ENCODE data around the gene LRMDA. TPM values are rescaled to one million over a fixed set of nuclear protein-coding genes. Genes with fewer than 3 reads are reported as not detected.

LRMDA gene
- total and polyA plus RNA-seq, 2 donors (not counting 3 experiments of a cell fraction or from before 2014, with no cell fraction given) = 9.7 to 18.0 TPM

DNA sequence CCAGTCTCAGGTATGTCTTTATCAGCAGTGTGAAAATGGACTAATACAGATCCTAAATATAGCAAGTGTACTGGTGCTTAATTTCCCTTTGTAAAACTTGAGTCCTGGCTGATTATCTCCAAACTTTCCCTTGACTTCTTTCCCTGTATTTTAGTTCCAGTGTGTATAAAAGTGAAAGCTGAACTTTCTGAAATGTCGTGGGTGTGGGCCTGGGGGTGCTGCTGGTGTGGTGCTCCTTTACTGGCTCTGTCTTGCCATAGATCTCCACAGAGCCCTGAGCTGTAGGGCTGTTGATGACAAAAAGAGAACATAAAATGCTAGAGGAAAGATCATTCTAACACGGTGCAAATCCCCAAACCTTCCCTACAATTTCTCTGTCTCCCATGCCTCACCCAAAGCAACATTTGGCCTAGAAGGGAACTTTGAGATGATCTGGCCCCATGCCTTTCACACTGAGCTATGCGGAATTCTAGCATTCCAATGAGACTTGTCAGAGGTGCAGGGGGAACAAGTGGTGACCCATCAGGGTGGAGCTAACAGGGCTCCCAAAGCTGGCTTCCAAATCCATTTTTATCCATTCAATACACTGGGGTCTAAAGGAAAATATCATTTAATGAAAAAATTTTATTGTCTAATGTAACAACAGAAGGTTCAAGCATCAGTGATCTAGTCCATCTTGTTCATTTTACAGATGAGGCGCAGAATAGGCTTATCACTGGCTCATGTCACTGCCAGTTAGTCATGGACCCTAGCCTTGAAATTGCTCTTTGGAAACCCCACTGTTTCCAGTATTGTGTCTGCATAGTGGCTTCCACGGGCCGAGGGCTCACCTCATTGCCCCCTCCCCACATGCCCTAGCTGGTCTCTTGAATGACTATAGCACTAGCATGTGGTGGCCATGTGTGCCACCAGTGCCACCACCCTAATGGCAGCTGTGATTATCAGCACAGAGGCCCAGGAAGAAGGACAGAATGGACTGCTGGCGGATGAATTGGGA lies 1000.9 kb downstream of the LRMDA start:
- Histone ChIP-seq H3K4me3 (replicated peaks in 1 of 3; ENCODE audit: insufficient read depth in 1 of 3, low read depth in 1 of 3, low read length in 3 of 3) (no peak overlapping the region), H4K20me1 (replicated peaks; ENCODE audit: control insufficient read depth, extremely low read depth, insufficient read depth, low read length) (no peaks in the 10 kb centered on the region), H3K9ac (replicated peaks; ENCODE audit: extremely low read depth, insufficient read depth, low read length) (no peak overlapping the region), H3K27me3 (ENCODE audit: control insufficient read depth in 2 of 2, insufficient read depth in 2 of 2, low read length in 2 of 2) (no peaks in the 10 kb centered on the region), H3K4me2 (ENCODE audit: insufficient read depth, low read length) (no peak overlapping the region), H3K9me1 (replicated peaks; ENCODE audit: control insufficient read depth, extremely low read depth, insufficient read depth, low read length) (no peaks in the 10 kb centered on the region), H3K9me3 (replicated peaks; ENCODE audit: control insufficient read depth, insufficient read depth, low read length) (no peaks in the 10 kb centered on the region), H3K36me3 (ENCODE audit: control insufficient read depth in 2 of 2, extremely low read depth in 1 of 2, insufficient read depth in 2 of 2, low read length in 2 of 2) (no peaks in the 10 kb centered on the region), H3K27ac (ENCODE audit: insufficient read depth, low read depth, low read length) (no peak overlapping the region), H2AFZ (ENCODE audit: low read depth, low read length) (no peak overlapping the region), H3K79me2 (ENCODE audit: control insufficient read depth, insufficient read depth, low read length) (no peaks in the 10 kb centered on the region), H3K4me1 (ENCODE audit: control insufficient read depth, extremely low read depth, insufficient read depth, low read length) (no peaks in the 10 kb centered on the region)
- ChIA-PET CTCF (no interaction called here), POLR2A (no interaction called here)
- intact Hi-C loops (cut with micrococcal nuclease) (no loop called here), dilution Hi-C loops (cut with MboI; ENCODE audit: extremely low pct_ligation_motif_present, low sequenced_read_pairs) (no loop called here)
- DNase-seq (ENCODE audit: low read depth, low spot score) (no peak), FAIRE-seq (no peak)
- BruUV-seq (replicated peaks) = no TSS peak
- TF ChIP-seq, protein P1, sequence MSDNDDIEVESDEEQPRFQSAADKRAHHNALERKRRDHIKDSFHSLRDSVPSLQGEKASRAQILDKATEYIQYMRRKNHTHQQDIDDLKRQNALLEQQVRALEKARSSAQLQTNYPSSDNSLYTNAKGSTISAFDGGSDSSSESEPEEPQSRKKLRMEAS (IDR thresholded peaks at IDR 0.05; ENCODE audit: insufficient read depth, insufficient read length) = no peak
- TF ChIP-seq, protein P2, sequence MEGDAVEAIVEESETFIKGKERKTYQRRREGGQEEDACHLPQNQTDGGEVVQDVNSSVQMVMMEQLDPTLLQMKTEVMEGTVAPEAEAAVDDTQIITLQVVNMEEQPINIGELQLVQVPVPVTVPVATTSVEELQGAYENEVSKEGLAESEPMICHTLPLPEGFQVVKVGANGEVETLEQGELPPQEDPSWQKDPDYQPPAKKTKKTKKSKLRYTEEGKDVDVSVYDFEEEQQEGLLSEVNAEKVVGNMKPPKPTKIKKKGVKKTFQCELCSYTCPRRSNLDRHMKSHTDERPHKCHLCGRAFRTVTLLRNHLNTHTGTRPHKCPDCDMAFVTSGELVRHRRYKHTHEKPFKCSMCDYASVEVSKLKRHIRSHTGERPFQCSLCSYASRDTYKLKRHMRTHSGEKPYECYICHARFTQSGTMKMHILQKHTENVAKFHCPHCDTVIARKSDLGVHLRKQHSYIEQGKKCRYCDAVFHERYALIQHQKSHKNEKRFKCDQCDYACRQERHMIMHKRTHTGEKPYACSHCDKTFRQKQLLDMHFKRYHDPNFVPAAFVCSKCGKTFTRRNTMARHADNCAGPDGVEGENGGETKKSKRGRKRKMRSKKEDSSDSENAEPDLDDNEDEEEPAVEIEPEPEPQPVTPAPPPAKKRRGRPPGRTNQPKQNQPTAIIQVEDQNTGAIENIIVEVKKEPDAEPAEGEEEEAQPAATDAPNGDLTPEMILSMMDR (IDR thresholded peaks at IDR 0.05; ENCODE audit: extremely low read depth in 1 of 2, insufficient read depth in 1 of 2, low read depth in 1 of 2, low read length in 2 of 2) = no peak
- TF ChIP-seq MYC (IDR thresholded peaks at IDR 0.05; ENCODE audit: low read depth, low read length) (no peak), GATA2 (IDR thresholded peaks at IDR 0.05; ENCODE audit: insufficient read depth, insufficient read length, low read depth, low read length) (no peak), EZH2 (IDR thresholded peaks at IDR 0.05; ENCODE audit: borderline replicate concordance, low read depth, low read length, severe bottlenecking) (no peak), JUN (IDR thresholded peaks at IDR 0.05; ENCODE audit: borderline replicate concordance, insufficient read depth, insufficient read length, low read depth) (no peak), POLR2AphosphoS5 (IDR thresholded peaks at IDR 0.05; ENCODE audit: insufficient read depth, low read depth, low read length) (no peak), POLR2A (IDR thresholded peaks at IDR 0.05; ENCODE audit: low read depth, low read length) (no peak), FOS (IDR thresholded peaks at IDR 0.05; ENCODE audit: borderline replicate concordance, insufficient read depth, low read length) (no peak)
